Stomach (tissue), 9 donors: ENCODE results near the gene EFCAB12. TPM values are rescaled to one million over a fixed set of nuclear protein-coding genes. Genes with fewer than 3 reads are reported as not detected.

Source experiments
- DNase-seq, 2 donors: peaks; one replicate each; pipeline versions ENCODE4 v3.0.0 to v3.0.0-alpha.2; 2013 to 2019
- H3K27ac ChIP-seq, 5 donors: fragments of 200-600 bp in 4 of 5; sonication (generic) in 4 of 5; one replicate each; pipeline ENCODE4 v1.5.1; 2013 to 2019; ENCODE audit warnings: mild to moderate bottlenecking in 1 of 5, moderate library complexity in 1 of 5
- H3K27me3 ChIP-seq, 3 donors: fragments of 200-600 bp; sonication (generic); one replicate each; pipeline ENCODE4 v1.5.1; 2017 to 2019; ENCODE audit warnings: mixed run types in 1 of 3
- H3K36me3 ChIP-seq, 4 donors: fragments of 200-600 bp; sonication (generic); 1 replicate in 3 of 4; 2 replicates in 1 of 4; pipeline ENCODE4 v1.5.1; 2016 to 2019
- H3K4me1 ChIP-seq, 4 donors: fragments of 200-600 bp; sonication (generic); one replicate each; pipeline ENCODE4 v1.5.1; 2016 to 2019
- H3K4me3 ChIP-seq, 4 donors: fragments of 200-600 bp; sonication (generic) in 3 of 4; one replicate each; pipeline ENCODE4 v1.5.1; 2016 to 2019; ENCODE audit warnings: mild to moderate bottlenecking in 1 of 4
- H3K9me3 ChIP-seq, 4 donors: fragments of 200-600 bp; sonication (generic); one replicate each; pipeline ENCODE4 v1.5.1; 2016 to 2019
- EP300 ChIP-seq: sonication (generic); formaldehyde crosslinking; IDR thresholded peaks from one replicate; pipeline ENCODE4 v1.6.1; 2017; ENCODE audit warnings: antibody characterized with exemption
- POLR2A ChIP-seq, 4 donors: fragments of 450-650 bp; IDR thresholded peaks; one replicate each; pipeline ENCODE4 v1.6.1; 2016; ENCODE audit warnings: antibody characterized with exemption in 4 of 4, control low read depth in 2 of 4, mild to moderate bottlenecking in 1 of 4, moderate library complexity in 1 of 4
- POLR2AphosphoS5 ChIP-seq, 3 donors: sonication (generic); formaldehyde crosslinking; IDR thresholded peaks; one replicate each; pipeline ENCODE4 v1.6.1; 2016; ENCODE audit warnings: antibody characterized with exemption in 3 of 3
- WGBS, 5 donors: extraction: QIAGEN DNeasy Blood & Tissue Kit in 3 of 5; methylation state at CpG; one replicate each; pipeline versions ENCODE4 v1.1.5 to v1.1.7; 2013 to 2018; 5-methylcytosine and 5-hydroxymethylcytosine counted together
- intact Hi-C: fragments of 100-400 bp; cut with DNase I; formaldehyde crosslinking; loops from one replicate; pipeline ENCODE4 v1.15.1; 2023; ENCODE audit warnings: low total_unique reads
- polyA plus RNA-seq, 3 donors: library from polyadenylated mRNA; stranded (reverse); fragments of 200-250 nt; gene quantifications; one replicate each; pipeline ENCODE4 v1.2.3, GENCODE V29; 2013
- total RNA-seq, 5 donors: library from RNA; depleted of rRNA; stranded (reverse); fragments of >200 nt; gene quantifications; one replicate each; pipeline versions ENCODE4 v1.1.0 to v1.2.3, GENCODE V29; 2014 to 2016
- TF ChIP-seq, protein P1 (sequence below), 7 experiments: fragments of 450-650 bp in 4 of 7; fragments of 200-600 bp in 3 of 7; sonication (generic) in 3 of 7; IDR thresholded peaks; one replicate each; pipeline ENCODE4 v1.5.1; 2016 to 2019; ENCODE audit warnings: antibody characterized with exemption in 7 of 7, control low read depth in 2 of 7, mild to moderate bottlenecking in 1 of 7
- donor health status: healthy with polysubstance abuse.
- donor health status: Bipolar disorder and iron deficiency.
- donor health status: healthy.

Gene EFCAB12
- total and polyA plus RNA-seq, 8 donors, result 0.33 to 4.0 (median 1.8) TPM; not detected in 2

DNA sequence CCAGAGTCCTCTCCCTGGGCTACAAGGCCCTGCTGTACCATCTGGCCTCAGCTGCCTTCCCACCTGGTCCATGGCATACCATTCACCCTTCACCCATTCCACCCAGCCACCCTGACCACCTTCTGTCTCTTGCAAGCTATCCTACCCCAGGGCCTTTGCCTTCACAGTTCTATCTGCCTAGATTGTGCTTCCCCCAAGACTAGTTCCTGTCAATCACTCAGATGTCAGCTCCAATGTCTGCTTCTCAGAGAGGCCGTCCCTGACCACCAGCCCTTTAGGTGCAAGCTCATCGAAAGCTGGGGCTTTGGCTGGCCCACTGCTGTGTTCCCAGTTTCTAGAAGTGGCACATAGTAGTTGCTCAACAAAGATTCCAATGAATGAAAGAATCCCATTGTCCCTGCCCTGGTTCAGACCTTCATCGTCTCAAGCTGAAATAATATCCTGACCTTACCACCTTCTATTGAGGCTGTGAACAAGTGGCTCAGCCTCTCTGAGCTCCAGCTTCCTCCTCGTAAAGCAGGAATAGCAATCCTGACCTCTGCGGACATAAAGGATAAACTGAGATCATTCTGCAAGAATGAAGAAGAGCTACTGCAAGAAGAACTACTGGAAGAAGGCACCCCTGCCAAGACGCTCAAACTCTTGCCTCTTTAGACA, 15.8 kb downstream of the EFCAB12 start:
- TF ChIP-seq EP300, result no peak
- TF ChIP-seq, protein P1, sequence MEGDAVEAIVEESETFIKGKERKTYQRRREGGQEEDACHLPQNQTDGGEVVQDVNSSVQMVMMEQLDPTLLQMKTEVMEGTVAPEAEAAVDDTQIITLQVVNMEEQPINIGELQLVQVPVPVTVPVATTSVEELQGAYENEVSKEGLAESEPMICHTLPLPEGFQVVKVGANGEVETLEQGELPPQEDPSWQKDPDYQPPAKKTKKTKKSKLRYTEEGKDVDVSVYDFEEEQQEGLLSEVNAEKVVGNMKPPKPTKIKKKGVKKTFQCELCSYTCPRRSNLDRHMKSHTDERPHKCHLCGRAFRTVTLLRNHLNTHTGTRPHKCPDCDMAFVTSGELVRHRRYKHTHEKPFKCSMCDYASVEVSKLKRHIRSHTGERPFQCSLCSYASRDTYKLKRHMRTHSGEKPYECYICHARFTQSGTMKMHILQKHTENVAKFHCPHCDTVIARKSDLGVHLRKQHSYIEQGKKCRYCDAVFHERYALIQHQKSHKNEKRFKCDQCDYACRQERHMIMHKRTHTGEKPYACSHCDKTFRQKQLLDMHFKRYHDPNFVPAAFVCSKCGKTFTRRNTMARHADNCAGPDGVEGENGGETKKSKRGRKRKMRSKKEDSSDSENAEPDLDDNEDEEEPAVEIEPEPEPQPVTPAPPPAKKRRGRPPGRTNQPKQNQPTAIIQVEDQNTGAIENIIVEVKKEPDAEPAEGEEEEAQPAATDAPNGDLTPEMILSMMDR (IDR thresholded peaks at IDR 0.05), result no peak
- no peak for TF ChIP-seq POLR2AphosphoS5 (IDR thresholded peaks at IDR 0.05)
- TF ChIP-seq POLR2A (IDR thresholded peaks at IDR 0.05), result no peak
- no peak for DNase-seq
- H3K36me3 ChIP-seq, result no peaks in the 10 kb centered on the region
- peaks cover 6 to 19% (median 10%) of the 10 kb centered on the region in 4 donors for H3K4me1 ChIP-seq
- no peaks in the 10 kb centered on the region for H3K9me3 ChIP-seq
- intact Hi-C loops, result no loop called here
- H3K4me3 ChIP-seq, result no peak overlapping the region
- peak overlapping the region in 3 of 5 donors; percentile 71 to 84 (median 74) for H3K27ac ChIP-seq
- no peaks in the 10 kb centered on the region for H3K27me3 ChIP-seq
- 66 to 83% (median 81%) methylated on average over 6 of the region's 6 CpGs for WGBS, 5 donors

DNA sequence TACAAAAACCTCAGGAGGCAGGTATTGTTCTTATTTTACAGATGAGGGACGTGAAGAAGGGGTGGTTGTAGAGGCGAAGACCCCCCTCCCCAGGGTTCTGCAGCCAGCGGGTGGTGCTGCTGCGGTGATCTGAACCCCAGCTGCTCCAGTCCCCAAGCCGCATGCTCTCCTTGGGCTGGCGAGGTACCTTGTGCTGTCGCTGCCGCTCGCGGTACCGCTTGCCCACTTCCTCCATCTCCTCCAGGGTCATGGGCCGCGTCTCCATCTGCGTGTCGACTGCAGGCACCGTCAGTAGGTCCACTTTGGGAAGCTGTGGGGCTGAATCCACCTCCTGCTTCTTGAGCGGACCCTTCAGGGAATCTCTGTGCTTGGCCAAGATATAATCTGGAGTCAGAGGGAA, 17.5 kb downstream of the EFCAB12 start:
- intact Hi-C loops, result no loop called here
- no peaks in the 10 kb centered on the region for H3K36me3 ChIP-seq
- TF ChIP-seq, protein P1 (IDR thresholded peaks at IDR 0.05), result no peak
- TF ChIP-seq POLR2AphosphoS5 (IDR thresholded peaks at IDR 0.05), result no peak
- no peak for TF ChIP-seq POLR2A (IDR thresholded peaks at IDR 0.05)
- TF ChIP-seq EP300, result no peak
- no peaks in the 10 kb centered on the region for H3K27me3 ChIP-seq
- WGBS, 5 donors, result 88 to 93% (median 91%) methylated on average over 17 of the region's 17 CpGs
- no peak overlapping the region for H3K27ac ChIP-seq
- no peaks in the 10 kb centered on the region for H3K9me3 ChIP-seq
- DNase-seq, result no peak
- H3K4me3 ChIP-seq, result no peak overlapping the region
- peaks cover 6 to 19% (median 10%) of the 10 kb centered on the region in 4 donors for H3K4me1 ChIP-seq

DNA sequence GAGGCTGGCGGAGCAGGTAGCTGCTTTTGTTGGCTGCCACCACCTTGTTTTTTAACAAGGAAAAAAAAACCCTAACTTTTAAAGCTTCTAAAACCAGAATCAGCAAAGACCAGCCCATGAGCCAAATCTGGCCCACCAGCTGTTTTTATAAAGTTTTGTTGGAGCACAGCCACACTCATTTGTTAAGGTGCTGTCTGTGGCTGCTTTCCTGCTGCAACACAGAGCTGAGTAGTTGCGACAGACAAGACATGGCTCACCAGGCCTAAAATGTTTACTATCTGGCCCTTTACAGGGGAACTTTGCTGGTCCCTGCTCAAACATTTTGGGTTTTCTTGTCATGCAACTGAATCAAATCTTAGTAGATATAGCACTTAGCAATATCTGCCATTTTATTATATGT, 18.9 kb downstream of the EFCAB12 start:
- H3K27ac ChIP-seq, result no peak overlapping the region
- H3K9me3 ChIP-seq, result no peaks in the 10 kb centered on the region
- H3K36me3 ChIP-seq, result no peaks in the 10 kb centered on the region
- TF ChIP-seq, protein P1 (IDR thresholded peaks at IDR 0.05), result no peak
- TF ChIP-seq POLR2AphosphoS5 (IDR thresholded peaks at IDR 0.05), result peak in 1 of 3 donors; percentile 4
- H3K4me3 ChIP-seq, result no peak overlapping the region
- 66 to 82% (median 73%) methylated on average over 2 of the region's 2 CpGs for WGBS, 5 donors
- H3K4me1 ChIP-seq, result peaks cover 6 to 19% (median 8%) of the 10 kb centered on the region in 4 donors
- intact Hi-C loops, result no loop called here
- no peaks in the 10 kb centered on the region for H3K27me3 ChIP-seq
- peak in 1 of 2 donors; percentile 28 for DNase-seq

DNA sequence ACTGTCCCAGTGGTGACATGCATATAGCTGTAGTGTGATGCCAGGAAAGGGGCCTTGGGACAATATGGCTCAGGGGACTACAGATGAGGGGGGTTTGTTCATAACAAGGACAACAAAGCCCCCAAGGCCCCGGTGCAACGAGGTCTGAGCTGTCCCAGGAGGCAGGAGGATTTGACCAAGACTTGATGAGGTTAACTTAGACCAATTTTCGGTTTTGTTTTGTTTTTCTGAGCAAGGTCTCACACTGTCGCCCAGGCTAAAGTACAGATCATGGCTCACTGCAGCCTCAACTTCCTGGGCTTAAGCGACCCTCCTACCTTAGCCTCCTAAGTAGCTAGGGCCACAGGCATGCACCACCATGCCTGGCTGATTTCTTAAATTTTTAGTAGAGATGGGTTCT, 23.8 kb downstream of the EFCAB12 start:
- WGBS, 5 donors, result 80 to 87% (median 85%) methylated on average over 5 of the region's 5 CpGs
- H3K4me3 ChIP-seq, result no peak overlapping the region
- no peaks in the 10 kb centered on the region for H3K27me3 ChIP-seq
- intact Hi-C loops, result no loop called here
- TF ChIP-seq POLR2AphosphoS5 (IDR thresholded peaks at IDR 0.05), result no peak
- no peak for TF ChIP-seq POLR2A (IDR thresholded peaks at IDR 0.05)
- TF ChIP-seq, protein P1 (IDR thresholded peaks at IDR 0.05), result no peak
- no peak for TF ChIP-seq EP300
- H3K27ac ChIP-seq, result no peak overlapping the region
- no peaks in the 10 kb centered on the region for H3K9me3 ChIP-seq
- no peak for DNase-seq
- H3K36me3 ChIP-seq, result no peaks in the 10 kb centered on the region
- peaks cover 0 to 3% (median 0%) of the 10 kb centered on the region in 4 donors for H3K4me1 ChIP-seq
